ACC112 (cell line): ENCODE data around the gene PLXNC1.

Experiments
- H2AFZ ChIP-seq: fragments of 200-600 bp; sonication (generic); one replicate; pipeline ENCODE4 v1.6.0; 2017; ENCODE audit warnings: antibody characterized with exemption, low read length; ENCODE audit not compliant: unreplicated experiment
- H3K27ac ChIP-seq: fragments of 200-600 bp; sonication (generic); 2 replicates; pipeline ENCODE4 v1.5.1; 2014; ENCODE audit warnings: low read depth, mild to moderate bottlenecking, antibody characterized with exemption, low read length, moderate library complexity
- H3K27me3 ChIP-seq: fragments of 200-600 bp; sonication (generic); 2 replicates; pipeline ENCODE4 v1.6.1; 2014; ENCODE audit warnings: mild to moderate bottlenecking, antibody characterized with exemption, low read length, moderate library complexity, mixed read lengths; ENCODE audit not compliant: insufficient read depth
- H3K36me3 ChIP-seq: fragments of 200-600 bp; sonication (generic); 2 replicates; pipeline ENCODE4 v1.6.1; 2016; ENCODE audit warnings: mild to moderate bottlenecking, antibody characterized with exemption, low read length, moderate library complexity, mixed read lengths; ENCODE audit not compliant: insufficient read depth
- H3K4me1 ChIP-seq: fragments of 200-600 bp; sonication (generic); one replicate; pipeline ENCODE4 v1.6.1; 2016; ENCODE audit warnings: low read length, mixed read lengths; ENCODE audit not compliant: insufficient read depth, unreplicated experiment, control insufficient read depth
- H3K4me3 ChIP-seq: fragments of 200-600 bp; sonication (generic); 2 replicates; pipeline ENCODE4 v1.5.1; 2014; ENCODE audit warnings: mild to moderate bottlenecking, low read depth, low read length
- H3K79me2 ChIP-seq: fragments of 200-600 bp; sonication (generic); one replicate; pipeline ENCODE4 v1.6.0; 2016; ENCODE audit warnings: low read length; ENCODE audit not compliant: control insufficient read depth, unreplicated experiment, insufficient read depth

The PLXNC1 gene

DNA sequence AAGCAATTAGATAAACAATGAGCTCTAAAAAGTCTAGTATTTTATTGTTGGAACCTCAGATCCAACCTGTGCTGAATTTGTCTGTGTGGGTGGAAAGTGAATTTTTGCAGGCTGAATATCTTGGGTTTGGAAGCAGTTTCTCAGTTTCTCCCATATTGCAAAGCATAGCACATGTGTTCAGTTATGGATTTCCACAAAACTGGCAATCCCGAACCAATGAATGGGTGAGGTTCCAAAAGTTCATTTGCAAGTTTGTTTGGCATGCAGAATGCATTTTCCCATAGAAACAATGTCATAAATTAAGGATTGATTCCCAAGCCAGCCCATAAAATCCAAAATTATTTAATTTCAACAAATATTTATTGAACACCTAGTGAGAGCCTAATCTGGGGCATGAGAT is 43.4 kb downstream of the PLXNC1 start:
- H3K79me2 ChIP-seq: no peaks in the 10 kb centered on the region
- H3K27ac ChIP-seq: no peak overlapping the region
- H3K36me3 ChIP-seq: no peaks in the 10 kb centered on the region
- 0 out of 2 replicates have a peak, but pooled peaks cover 6% of the 10 kb centered on the region for H3K27me3 ChIP-seq
- H3K4me1 ChIP-seq: no peaks in the 10 kb centered on the region
- H2AFZ ChIP-seq: no peak overlapping the region
- H3K4me3 ChIP-seq: no peak overlapping the region

DNA sequence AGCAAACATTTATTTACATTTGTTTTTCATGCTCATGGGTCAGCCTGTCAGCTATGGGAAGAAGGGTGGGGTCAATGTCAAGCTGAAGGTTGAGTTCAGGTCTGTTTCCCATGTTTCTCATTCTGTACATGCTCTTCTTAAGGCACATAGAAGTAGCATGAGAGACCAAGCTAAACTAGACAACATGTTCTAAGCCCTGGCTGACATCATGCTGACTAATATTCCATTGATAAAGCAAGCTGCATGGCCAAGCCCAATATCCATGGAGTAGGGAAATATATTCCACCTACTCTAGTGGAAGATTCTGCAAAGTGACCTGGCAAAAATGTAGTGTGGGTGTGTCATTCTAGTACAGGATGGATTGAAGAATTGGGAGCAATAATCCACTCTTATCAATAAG is 44.1 kb downstream of the PLXNC1 start:
- Histone ChIP-seq H3K36me3 (no peaks in the 10 kb centered on the region), H3K27ac (no peak overlapping the region), H3K79me2 (no peaks in the 10 kb centered on the region), H2AFZ (no peak overlapping the region), H3K27me3 (0 out of 2 replicates have a peak, but pooled peaks cover 3% of the 10 kb centered on the region), H3K4me1 (no peaks in the 10 kb centered on the region), H3K4me3 (no peak overlapping the region)

DNA sequence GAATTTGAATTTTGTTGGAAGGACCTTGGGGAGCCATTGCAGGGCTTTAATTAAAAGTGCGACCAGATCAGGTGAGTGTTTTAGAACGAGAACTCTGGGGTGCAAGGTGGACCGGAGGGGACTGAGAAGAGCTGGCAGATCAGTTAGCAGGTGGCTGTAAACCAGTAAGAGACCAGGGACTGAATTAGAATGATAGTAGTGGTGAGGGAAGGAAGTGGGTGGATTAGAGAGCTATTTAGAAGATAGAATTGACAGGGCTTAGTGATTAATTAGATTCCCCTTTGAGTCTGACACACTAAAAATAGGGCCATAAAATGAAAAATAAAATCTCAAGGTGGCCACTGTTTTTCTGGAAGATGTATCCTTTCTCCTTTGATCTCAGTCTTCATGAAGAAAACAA is 44.8 kb downstream of the PLXNC1 start:
- no peak overlapping the region for H2AFZ ChIP-seq
- H3K27ac ChIP-seq: no peak overlapping the region
- H3K4me3 ChIP-seq: no peak overlapping the region
- no peaks in the 10 kb centered on the region for H3K79me2 ChIP-seq
- H3K36me3 ChIP-seq: no peaks in the 10 kb centered on the region
- no peaks in the 10 kb centered on the region for H3K4me1 ChIP-seq
- H3K27me3 ChIP-seq: no peaks in the 10 kb centered on the region

DNA sequence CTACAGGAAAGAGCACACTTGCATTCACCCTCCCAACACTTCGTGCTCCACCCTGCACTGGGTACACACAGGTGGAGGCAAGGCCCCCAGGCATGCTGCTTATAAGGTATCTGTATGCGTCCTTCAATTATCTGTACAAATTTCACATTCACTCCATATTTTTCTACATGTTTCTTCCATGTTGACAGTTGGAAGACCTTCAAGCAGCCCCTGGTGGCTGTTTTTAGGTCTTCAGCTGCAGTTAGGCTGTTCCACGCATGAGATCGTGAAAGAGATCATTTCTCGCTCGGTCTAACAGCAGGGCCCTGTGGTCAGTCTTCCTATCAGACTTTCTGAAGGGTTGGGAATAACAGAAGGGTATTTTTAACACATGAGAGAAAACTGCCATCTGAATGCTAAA is 47.1 kb downstream of the PLXNC1 start:
- Histone ChIP-seq H2AFZ (no peak overlapping the region), H3K4me1 (no peaks in the 10 kb centered on the region), H3K36me3 (no peaks in the 10 kb centered on the region), H3K27ac (no peak overlapping the region), H3K27me3 (no peaks in the 10 kb centered on the region), H3K4me3 (no peak overlapping the region), H3K79me2 (no peaks in the 10 kb centered on the region)

DNA sequence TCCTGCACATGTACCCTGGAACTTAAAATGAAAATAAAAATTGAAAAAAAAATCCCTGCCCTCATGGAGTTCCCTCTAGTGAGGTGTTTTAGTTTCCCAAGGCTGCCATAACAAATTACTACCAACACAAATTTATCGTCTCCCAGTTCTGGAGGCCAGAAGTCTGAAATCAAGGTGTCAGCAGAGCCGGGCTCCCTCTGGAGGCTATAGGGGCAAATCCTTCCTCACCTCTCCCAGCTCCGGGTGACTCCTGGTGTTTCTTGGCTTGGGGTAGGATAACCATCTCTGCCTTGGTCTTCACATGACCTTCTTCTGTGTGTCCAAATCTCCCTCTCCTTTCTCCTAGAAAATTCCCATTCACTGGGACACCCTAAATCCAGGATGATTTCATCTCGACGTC is 50.1 kb downstream of the PLXNC1 start:
- no peaks in the 10 kb centered on the region for H3K4me1 ChIP-seq
- H3K27me3 ChIP-seq: no peaks in the 10 kb centered on the region
- H3K79me2 ChIP-seq: no peaks in the 10 kb centered on the region
- no peak overlapping the region for H3K4me3 ChIP-seq
- H3K36me3 ChIP-seq: no peaks in the 10 kb centered on the region
- no peak overlapping the region for H2AFZ ChIP-seq
- H3K27ac ChIP-seq: no peak overlapping the region

DNA sequence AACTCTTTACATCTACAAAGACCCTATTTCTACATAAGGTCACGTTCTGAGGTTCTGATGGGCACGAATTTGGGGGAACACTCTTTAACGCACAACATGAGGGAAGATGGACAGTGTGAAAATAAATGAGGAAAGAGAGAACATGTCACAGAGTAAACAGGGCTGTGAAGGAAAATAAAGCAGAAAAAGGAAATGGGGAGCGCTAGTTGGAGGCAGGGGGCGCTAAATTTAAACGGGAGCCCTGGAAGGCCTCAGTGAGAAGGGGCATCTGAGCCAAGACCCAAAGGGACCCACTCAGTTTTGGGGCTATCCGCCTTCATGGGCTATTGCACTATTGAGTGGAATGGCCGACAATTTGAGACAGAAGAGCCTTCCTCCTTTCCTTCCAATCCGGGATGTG is 50.5 kb downstream of the PLXNC1 start:
- H3K27ac ChIP-seq: no peak overlapping the region
- no peaks in the 10 kb centered on the region for H3K4me1 ChIP-seq
- no peak overlapping the region for H3K4me3 ChIP-seq
- no peaks in the 10 kb centered on the region for H3K27me3 ChIP-seq
- no peaks in the 10 kb centered on the region for H3K36me3 ChIP-seq
- no peak overlapping the region for H2AFZ ChIP-seq
- no peaks in the 10 kb centered on the region for H3K79me2 ChIP-seq

DNA sequence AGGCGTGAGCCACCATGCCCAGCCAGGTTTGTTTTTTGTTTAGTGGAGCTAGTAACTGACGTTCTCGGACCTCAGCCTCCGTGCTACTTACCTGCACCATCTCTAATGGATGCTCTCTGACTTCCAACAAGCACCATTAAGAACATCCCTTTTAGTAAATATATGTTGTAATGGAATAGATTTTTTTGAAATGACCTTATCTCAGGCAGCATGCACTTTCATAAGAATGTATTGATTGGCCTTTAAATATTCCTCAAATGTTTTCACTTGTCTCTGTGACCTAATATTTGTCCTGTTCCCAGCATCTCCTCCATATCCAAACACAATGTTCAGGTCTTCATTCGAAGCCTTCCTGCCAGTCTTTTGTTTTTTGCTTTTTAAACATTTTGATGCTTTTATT is 51.7 kb downstream of the PLXNC1 start:
- no peak overlapping the region for H3K4me3 ChIP-seq
- no peaks in the 10 kb centered on the region for H3K79me2 ChIP-seq
- no peaks in the 10 kb centered on the region for H3K36me3 ChIP-seq
- no peaks in the 10 kb centered on the region for H3K27me3 ChIP-seq
- H2AFZ ChIP-seq: no peak overlapping the region
- H3K27ac ChIP-seq: no peak overlapping the region
- peaks cover 5% of the 10 kb centered on the region for H3K4me1 ChIP-seq

DNA sequence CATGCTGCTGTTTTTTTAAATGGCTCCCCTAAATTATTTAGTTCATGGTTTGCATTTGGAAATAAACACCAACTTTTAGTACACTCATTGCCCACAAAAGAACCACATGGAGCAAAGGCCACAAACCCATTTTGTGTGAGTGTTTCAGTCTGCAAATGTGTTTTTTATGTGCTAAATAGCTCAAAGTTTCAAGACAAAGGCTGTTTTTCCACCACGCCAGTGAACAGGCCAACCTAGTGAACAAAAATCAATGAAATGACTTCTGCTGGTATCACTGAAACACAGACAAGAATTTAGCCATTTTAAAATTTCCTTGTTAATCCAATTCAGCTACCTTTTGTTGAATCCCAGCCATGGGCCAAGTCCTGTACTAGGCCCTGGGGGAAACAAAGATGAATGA is 52.3 kb downstream of the PLXNC1 start:
- H3K4me3 ChIP-seq: no peak overlapping the region
- peaks cover 5% of the 10 kb centered on the region for H3K4me1 ChIP-seq
- no peaks in the 10 kb centered on the region for H3K79me2 ChIP-seq
- no peak overlapping the region for H3K27ac ChIP-seq
- H3K36me3 ChIP-seq: no peaks in the 10 kb centered on the region
- no peaks in the 10 kb centered on the region for H3K27me3 ChIP-seq
- H2AFZ ChIP-seq: no peak overlapping the region

DNA sequence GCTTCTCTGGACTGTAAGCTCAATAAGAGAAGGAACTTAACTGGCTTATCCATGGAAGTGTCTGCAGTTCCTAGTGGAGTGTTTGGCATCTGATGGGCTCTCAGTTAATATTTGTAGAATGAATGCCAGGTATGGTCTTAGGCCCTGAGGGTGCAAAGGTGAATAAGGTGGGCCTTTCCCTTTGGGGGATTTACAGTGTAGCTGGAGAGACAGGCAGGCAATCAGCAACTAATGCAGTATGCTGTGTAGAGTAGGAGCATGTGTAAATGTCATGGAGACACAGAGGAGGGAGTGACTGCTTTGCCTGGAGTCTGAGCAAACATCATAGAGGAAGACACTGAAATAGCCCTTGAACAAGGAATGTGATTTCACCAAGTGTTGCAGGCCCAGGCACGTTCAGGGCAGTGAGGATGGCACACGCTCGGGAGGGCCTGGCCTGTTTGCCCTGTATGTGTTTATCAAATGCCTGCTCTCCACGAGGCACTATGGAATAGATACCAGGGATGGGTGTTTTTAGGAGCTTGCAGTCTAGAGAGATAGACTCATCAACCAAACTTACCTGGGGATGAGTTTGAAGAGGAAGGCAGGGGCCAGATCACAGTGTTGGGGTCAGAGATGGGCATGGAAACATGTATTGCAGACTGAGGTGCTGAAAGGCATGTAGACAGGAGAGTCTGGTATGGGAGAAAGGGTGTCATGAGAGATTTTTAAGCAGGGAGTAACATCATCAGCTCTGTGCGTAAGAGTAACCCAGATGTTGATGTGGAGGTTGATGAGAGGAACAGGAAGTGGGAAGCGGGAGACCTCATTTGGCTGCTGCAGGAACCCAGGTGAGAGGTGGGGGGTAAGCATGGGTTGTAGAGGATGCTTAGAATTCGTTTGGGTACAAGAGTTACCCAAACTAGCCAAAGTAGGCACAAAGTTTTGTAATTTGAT is 54.1 kb downstream of the PLXNC1 start:
- Histone ChIP-seq H3K36me3 (no peaks in the 10 kb centered on the region), H3K27ac (no peak overlapping the region), H3K4me1 (peaks cover 14% of the 10 kb centered on the region), H2AFZ (no peak overlapping the region), H3K4me3 (no peak overlapping the region), H3K27me3 (no peaks in the 10 kb centered on the region), H3K79me2 (no peaks in the 10 kb centered on the region)

DNA sequence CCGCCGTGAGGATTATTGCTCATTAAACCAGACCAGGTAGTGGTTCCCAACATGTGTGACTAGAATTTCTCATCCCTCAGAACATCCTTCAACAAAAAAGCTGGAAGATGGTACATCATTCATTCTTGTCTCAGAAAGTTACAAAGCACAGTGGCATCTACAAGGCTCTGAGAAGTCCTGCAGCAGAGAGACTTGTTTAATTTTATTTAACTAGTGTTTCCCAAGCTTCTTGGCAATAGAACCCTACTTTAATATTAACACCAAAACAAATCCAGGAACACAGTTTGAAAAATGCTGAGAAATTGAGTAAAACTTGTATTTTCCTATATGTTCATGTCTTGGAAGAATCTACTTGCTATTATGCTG is 54.8 kb downstream of the PLXNC1 start:
- Histone ChIP-seq H3K27ac (no peak overlapping the region), H3K4me3 (no peak overlapping the region), H3K36me3 (no peaks in the 10 kb centered on the region), H2AFZ (no peak overlapping the region), H3K79me2 (no peaks in the 10 kb centered on the region), H3K27me3 (no peaks in the 10 kb centered on the region), H3K4me1 (peaks cover 20% of the 10 kb centered on the region)

DNA sequence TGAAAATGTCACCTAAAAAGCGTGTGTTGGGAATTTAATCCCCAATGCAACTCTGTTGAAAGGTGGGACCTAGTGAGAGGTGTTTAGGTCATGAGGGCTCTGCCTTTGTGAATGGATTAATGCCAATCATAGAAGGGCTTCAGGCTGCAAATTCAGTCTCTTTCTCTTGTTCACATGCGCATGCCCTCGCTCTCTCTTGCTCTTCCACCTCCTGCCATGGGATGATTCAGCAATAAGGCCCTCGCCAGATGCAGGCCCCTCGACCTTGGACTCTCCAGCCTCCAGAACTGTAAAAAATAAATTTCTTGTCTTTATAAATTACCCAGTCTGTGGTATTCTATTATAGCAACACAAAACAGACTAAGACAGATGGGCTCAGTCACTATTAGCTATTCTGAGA is 55.4 kb downstream of the PLXNC1 start:
- Histone ChIP-seq H3K27me3 (no peaks in the 10 kb centered on the region), H3K27ac (no peak overlapping the region), H3K79me2 (no peaks in the 10 kb centered on the region), H3K36me3 (no peaks in the 10 kb centered on the region), H3K4me1 (peaks cover 26% of the 10 kb centered on the region), H3K4me3 (no peak overlapping the region), H2AFZ (no peak overlapping the region)
